PC-3 (cell line): ENCODE results near the gene ATE1. TPM values are rescaled to one million over a fixed set of nuclear protein-coding genes. Genes with fewer than 3 reads are reported as not detected.

Experiments
- ATAC-seq: fragments of 200-7000 bp; cut with Tn5 transposase; 2 replicates; pipeline ENCODE4 v1.9.1; 2020; ENCODE audit warnings: mild to moderate bottlenecking, moderate library complexity
- BruUV-seq: library from RNA; stranded (reverse); fragments of 400-500 nt; replicated peaks from 2 replicates; lab custom pipeline; 2021; lab: Mats Ljungman, UMichigan
- CTCF ChIA-PET: fragments of 300-600 bp; sonication (Branson Sonifier 250); formaldehyde crosslinking; loops from one replicate; lab custom pipeline; 2022; ENCODE audit warnings: antibody characterized with exemption; lab: Charles Lee
- POLR2A ChIA-PET: fragments of 300-600 bp; sonication (Branson Sonifier 250); formaldehyde crosslinking; loops from one replicate; lab custom pipeline; 2022; ENCODE audit warnings: antibody characterized with exemption; ENCODE audit not compliant: unreplicated experiment; lab: Charles Lee
- DNase-seq: peaks from one replicate; pipeline ENCODE4 v3.0.0-alpha.2; 2015
- H2AFZ ChIP-seq: fragments of 300-600 bp; sonication (generic); 2 replicates; pipeline ENCODE4 v1.6.0; 2016; ENCODE audit warnings: antibody characterized with exemption, low read length
- H3F3A ChIP-seq: fragments of 300-600 bp; sonication (generic); one replicate; pipeline ENCODE4 v1.6.0; 2017; ENCODE audit warnings: antibody characterized with exemption, low read length, control low read depth, mild to moderate bottlenecking; ENCODE audit not compliant: unreplicated experiment
- H3K27ac ChIP-seq: fragments of 300-600 bp; sonication (generic); 2 replicates; pipeline ENCODE4 v1.5.1; 2016; ENCODE audit warnings: mild to moderate bottlenecking, low read length
- H3K27me3 ChIP-seq: fragments of 300-600 bp; sonication (generic); 2 replicates; pipeline ENCODE4 v1.6.1; 2016; ENCODE audit warnings: low read length, mixed read lengths
- H3K36me3 ChIP-seq: fragments of 300-600 bp; sonication (generic); 2 replicates; pipeline ENCODE4 v1.6.1; 2016; ENCODE audit warnings: low read depth, mixed run types, low read length, mixed read lengths
- H3K4me1 ChIP-seq: fragments of 300-600 bp; sonication (generic); 2 replicates; pipeline ENCODE4 v1.5.1; 2016; ENCODE audit warnings: low read length; ENCODE audit not compliant: insufficient read depth
- H3K4me2 ChIP-seq: fragments of 300-600 bp; sonication (generic); 2 replicates; pipeline ENCODE4 v1.6.0; 2016; ENCODE audit warnings: low read length
- H3K4me3 ChIP-seq: fragments of 300-600 bp; sonication (generic); 2 replicates; pipeline ENCODE4 v1.5.1; 2016; ENCODE audit warnings: mild to moderate bottlenecking, low read length, mixed read lengths
- H3K79me2 ChIP-seq: fragments of 300-600 bp; sonication (generic); 2 replicates; pipeline ENCODE4 v1.6.1; 2017; ENCODE audit warnings: low read length, mixed read lengths
- H3K9ac ChIP-seq: fragments of 300-600 bp; sonication (generic); 2 replicates; pipeline ENCODE4 v1.6.0; 2016; ENCODE audit warnings: mild to moderate bottlenecking, low read length
- H3K9me2 ChIP-seq: fragments of 300-600 bp; sonication (generic); replicated peaks from 2 replicates; pipeline ENCODE4 v1.6.1; 2016; ENCODE audit warnings: mixed run types, low read length, mixed read lengths
- H3K9me3 ChIP-seq: fragments of 300-600 bp; sonication (generic); 2 replicates; pipeline ENCODE4 v1.6.1; 2016; ENCODE audit warnings: low read length, mixed read lengths
- H4K20me1 ChIP-seq: fragments of 300-600 bp; sonication (generic); 2 replicates; pipeline ENCODE4 v1.6.1; 2016; ENCODE audit warnings: low read length, mixed read lengths
- EZH2 ChIP-seq: fragments of 300-600 bp; sonication (generic); IDR thresholded peaks from one replicate; pipeline ENCODE4 v1.6.1; 2017; ENCODE audit warnings: antibody characterized with exemption, mild to moderate bottlenecking, low read length; ENCODE audit not compliant: unreplicated experiment
- EZH2phosphoT487 ChIP-seq: fragments of 300-600 bp; sonication (generic); IDR thresholded peaks from 2 replicates; pipeline ENCODE4 v1.6.1; 2018; ENCODE audit warnings: mild to moderate bottlenecking, antibody characterized with exemption, low read length, borderline replicate concordance
- intact Hi-C: fragments of 100-400 bp; cut with micrococcal nuclease; formaldehyde crosslinking; loops from 2 replicates; pipeline ENCODE4 v1.9.0; 2023
- total RNA-seq: library from RNA; depleted of rRNA; stranded (reverse); fragments of >200 nt; gene quantifications from 2 replicates; pipeline ENCODE4 v1.2.3, GENCODE V29; 2014
- TF ChIP-seq, protein P1 (sequence below): fragments of 300-600 bp; sonication (generic); conservative IDR thresholded peaks from 2 replicates; pipeline ENCODE4 v1.5.1; 2017; ENCODE audit warnings: antibody characterized with exemption, low read depth, mild to moderate bottlenecking, low read length

ATE1 gene
- total RNA-seq, 1 experiment from 2014 or later = 12.8 TPM

DNA sequence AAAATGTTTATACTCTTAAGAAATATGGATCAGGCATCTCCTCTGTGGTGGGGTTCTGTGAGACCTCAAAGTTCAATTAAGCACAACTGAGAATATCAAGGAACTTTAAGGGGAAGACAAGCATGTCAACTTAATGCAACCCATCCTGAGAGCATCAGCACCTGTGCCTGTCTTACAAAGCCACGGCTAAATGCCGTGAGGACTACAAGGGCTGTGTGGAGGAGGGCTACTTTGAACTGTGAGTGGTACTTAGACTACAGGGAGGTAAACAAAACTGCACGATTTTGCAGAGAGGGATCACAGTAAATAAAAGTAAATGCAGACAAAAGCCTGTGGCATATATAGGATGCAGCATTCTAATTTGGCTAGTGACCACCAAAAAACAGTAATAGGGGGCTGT, 139.1 kb downstream of the ATE1 start:
- H3K36me3 ChIP-seq = no peaks in the 10 kb centered on the region
- intact Hi-C loops = no loop called here
- CTCF ChIA-PET = no interaction called here

DNA sequence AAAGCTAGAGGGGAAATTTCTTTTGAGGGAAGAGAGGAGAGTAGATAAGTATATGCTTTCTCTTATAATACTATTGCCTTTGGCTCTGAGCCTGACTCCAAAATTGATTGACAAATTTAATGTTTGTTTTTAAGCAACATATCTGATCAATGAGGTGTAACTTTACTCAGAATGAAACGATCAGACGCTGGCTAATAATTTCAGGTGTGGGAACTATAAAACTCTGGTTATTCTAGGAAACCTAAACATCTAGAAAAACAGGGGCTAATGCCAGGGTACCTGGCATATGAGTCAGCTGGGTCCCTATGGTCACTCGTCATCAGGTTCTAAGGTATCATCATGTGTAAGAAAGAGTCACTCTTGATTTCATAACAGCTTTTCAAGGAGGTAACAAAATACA, 139.7 kb downstream of the ATE1 start:
- Histone ChIP-seq H3K27me3 (no peaks in the 10 kb centered on the region), H4K20me1 (no peaks in the 10 kb centered on the region), H3F3A (peaks cover 5% of the 10 kb centered on the region), H3K9me3 (no peaks in the 10 kb centered on the region), H3K9me2 (no peaks in the 10 kb centered on the region), H2AFZ (no peak overlapping the region), H3K4me2 (no peak overlapping the region; the same call in 1 of the 2 replicates), H3K79me2 (no peaks in the 10 kb centered on the region), H3K9ac (no peak overlapping the region), H3K4me3 (no peak overlapping the region), H3K36me3 (no peaks in the 10 kb centered on the region), H3K27ac (peak overlapping the region; percentile 40), H3K4me1 (peaks cover 23% of the 10 kb centered on the region)
- DNase-seq = peak; percentile 89
- POLR2A ChIA-PET = no interaction called here
- no TSS peak for BruUV-seq
- CTCF ChIA-PET = interaction anchor here (0.6 kb wide), 1 partner anchor 126 kb away, joined by 4 read pairs; no protein-coding TSS in a partner anchor
- ATAC-seq = peak; percentile 76
- TF ChIP-seq EZH2 (no peak), EZH2phosphoT487 (no peak)
- TF ChIP-seq, protein P1, sequence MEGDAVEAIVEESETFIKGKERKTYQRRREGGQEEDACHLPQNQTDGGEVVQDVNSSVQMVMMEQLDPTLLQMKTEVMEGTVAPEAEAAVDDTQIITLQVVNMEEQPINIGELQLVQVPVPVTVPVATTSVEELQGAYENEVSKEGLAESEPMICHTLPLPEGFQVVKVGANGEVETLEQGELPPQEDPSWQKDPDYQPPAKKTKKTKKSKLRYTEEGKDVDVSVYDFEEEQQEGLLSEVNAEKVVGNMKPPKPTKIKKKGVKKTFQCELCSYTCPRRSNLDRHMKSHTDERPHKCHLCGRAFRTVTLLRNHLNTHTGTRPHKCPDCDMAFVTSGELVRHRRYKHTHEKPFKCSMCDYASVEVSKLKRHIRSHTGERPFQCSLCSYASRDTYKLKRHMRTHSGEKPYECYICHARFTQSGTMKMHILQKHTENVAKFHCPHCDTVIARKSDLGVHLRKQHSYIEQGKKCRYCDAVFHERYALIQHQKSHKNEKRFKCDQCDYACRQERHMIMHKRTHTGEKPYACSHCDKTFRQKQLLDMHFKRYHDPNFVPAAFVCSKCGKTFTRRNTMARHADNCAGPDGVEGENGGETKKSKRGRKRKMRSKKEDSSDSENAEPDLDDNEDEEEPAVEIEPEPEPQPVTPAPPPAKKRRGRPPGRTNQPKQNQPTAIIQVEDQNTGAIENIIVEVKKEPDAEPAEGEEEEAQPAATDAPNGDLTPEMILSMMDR = no peak
- intact Hi-C loops = no loop called here

More for the DNA sequence above, 139.1 kb downstream of the ATE1 start:
- no peak overlapping the region for H3K4me3 ChIP-seq
- H2AFZ ChIP-seq = no peak overlapping the region
- TF ChIP-seq EZH2phosphoT487 (no peak), EZH2 (no peak)
- TF ChIP-seq, protein P1 = no peak
- H3K27ac ChIP-seq = peak overlapping the region; percentile 40
- H3K27me3 ChIP-seq = no peaks in the 10 kb centered on the region
- no peak overlapping the region for H3K9ac ChIP-seq
- ATAC-seq (no peak), DNase-seq (no peak)
- H3K9me2 ChIP-seq = no peaks in the 10 kb centered on the region
- H3F3A ChIP-seq = peaks cover 5% of the 10 kb centered on the region
- POLR2A ChIA-PET = no interaction called here
- peak overlapping the region; percentile 34 for H3K4me2 ChIP-seq
- H4K20me1 ChIP-seq = no peaks in the 10 kb centered on the region
- no peaks in the 10 kb centered on the region for H3K9me3 ChIP-seq
- no peaks in the 10 kb centered on the region for H3K79me2 ChIP-seq
- BruUV-seq = no TSS peak
- H3K4me1 ChIP-seq = peaks cover 23% of the 10 kb centered on the region

- ChIA-PET CTCF (no interaction called here), POLR2A (no interaction called here)
- Histone ChIP-seq H3K9me3 (no peaks in the 10 kb centered on the region), H3K4me1 (peaks cover 23% of the 10 kb centered on the region), H3K79me2 (no peaks in the 10 kb centered on the region), H3K4me2 (no peak overlapping the region), H3K9ac (no peak overlapping the region), H4K20me1 (no peaks in the 10 kb centered on the region), H3K9me2 (no peaks in the 10 kb centered on the region), H3K27me3 (no peaks in the 10 kb centered on the region), H2AFZ (no peak overlapping the region), H3F3A (peaks cover 5% of the 10 kb centered on the region), H3K27ac (no peak overlapping the region), H3K4me3 (no peak overlapping the region), H3K36me3 (no peaks in the 10 kb centered on the region)
- no TSS peak for BruUV-seq
- ATAC-seq (no peak), DNase-seq (no peak)
- no peak for TF ChIP-seq EZH2phosphoT487
- TF ChIP-seq, protein P1 = no peak
- intact Hi-C loops = no loop called here
These were observed 140.7 kb downstream of the ATE1 start for GRCh38 chr10:121787169-121787568.
